ENCODE measurements around the gene FBLN1.
"Not testable (repeated sequence)": the region's sequence is repeated elsewhere in the genome, so short reads cannot be mapped to it uniquely, and the experiment has no call there.

Gene FBLN1, protein sequence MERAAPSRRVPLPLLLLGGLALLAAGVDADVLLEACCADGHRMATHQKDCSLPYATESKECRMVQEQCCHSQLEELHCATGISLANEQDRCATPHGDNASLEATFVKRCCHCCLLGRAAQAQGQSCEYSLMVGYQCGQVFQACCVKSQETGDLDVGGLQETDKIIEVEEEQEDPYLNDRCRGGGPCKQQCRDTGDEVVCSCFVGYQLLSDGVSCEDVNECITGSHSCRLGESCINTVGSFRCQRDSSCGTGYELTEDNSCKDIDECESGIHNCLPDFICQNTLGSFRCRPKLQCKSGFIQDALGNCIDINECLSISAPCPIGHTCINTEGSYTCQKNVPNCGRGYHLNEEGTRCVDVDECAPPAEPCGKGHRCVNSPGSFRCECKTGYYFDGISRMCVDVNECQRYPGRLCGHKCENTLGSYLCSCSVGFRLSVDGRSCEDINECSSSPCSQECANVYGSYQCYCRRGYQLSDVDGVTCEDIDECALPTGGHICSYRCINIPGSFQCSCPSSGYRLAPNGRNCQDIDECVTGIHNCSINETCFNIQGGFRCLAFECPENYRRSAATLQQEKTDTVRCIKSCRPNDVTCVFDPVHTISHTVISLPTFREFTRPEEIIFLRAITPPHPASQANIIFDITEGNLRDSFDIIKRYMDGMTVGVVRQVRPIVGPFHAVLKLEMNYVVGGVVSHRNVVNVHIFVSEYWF

DNA sequence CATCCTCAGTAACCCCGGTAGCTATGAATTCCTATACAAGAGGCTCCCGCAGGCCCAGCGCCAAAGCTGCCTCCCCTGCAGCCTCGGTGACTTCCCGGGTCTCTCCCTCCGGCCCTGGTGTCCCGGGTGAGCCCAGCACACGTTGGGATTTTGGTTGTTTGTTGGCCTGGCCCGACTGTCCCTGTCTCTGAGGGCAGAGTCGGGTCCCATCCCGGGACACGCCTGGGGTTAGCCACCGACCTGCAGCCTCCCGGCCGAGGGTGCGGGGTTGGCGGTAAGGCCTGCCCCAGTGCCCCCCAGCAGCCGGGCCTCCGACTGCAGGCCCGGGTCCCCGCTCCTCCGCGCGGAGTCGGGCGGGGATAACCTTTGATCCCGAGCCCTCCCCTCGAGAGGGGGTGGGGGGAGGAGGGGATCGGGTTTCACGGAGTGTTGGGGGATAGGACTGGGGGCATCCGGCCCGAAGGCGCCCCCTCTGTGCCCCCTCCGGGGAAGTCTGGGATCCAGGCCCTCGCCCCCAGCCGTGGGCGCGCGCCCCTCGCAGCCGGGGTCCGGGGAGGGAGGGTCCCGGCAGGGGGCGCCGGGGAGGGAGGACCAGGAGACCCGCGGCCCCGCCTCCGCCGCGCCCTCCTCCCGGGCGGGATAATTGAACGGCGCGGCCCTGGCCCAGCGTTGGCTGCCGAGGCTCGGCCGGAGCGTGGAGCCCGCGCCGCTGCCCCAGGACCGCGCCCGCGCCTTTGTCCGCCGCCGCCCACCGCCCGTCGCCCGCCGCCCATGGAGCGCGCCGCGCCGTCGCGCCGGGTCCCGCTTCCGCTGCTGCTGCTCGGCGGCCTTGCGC is at the start of gene FBLN1:
Gene FBLN1, plus strand, starts transcription at position 669 of the 835 bp plus-strand sequence. Its CDS starts 103 bp downstream, at position 772.
- DNase-seq (ENCODE audit: low read depth in 2 of 2), result no peak

GRCh38 chr22:45453764-45454163 is 48.9 kb upstream of the FBLN1 start:
- no peak for DNase-seq (ENCODE audit: low read depth in 2 of 2)

DNA sequence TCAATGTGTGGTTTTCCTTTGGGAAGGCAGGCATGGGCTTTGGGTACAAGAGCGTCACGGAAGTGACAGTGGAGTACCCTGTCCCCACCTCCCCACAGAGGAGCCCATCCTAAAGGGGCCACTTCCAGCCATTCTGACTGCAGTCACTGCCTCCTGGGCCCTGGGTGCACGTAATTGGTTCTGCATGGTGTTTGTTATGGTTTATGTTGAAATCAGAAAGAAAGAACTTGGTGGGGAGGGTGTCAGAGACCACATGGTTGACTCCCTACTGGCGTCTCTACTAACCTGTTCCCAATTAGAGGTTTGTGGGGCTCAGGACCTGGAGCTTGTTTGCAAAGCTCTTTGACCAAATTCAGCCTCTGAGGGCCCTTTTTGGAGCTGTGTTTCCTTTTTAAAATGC is 48.4 kb upstream of the FBLN1 start:
- no peak for DNase-seq (ENCODE audit: low read depth in 2 of 2)

DNA sequence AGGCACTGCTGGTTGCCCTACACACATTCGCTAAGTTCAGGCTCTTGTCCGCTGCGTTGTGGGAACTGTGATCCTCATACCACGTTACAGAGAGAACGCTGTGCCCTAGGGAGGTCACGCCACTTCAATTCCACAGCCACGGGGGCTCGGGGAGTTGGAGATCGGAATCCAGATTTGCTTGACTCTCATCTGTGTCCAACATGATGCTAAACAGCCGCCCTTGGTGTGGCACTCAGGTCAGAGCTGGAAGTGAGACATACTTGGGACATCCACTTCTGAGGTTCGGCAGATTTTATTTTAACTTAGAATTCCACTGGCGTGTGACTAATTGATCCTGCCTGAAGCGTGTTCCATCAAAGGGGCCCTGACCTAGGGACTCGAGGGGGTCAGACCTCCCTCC is 47.5 kb upstream of the FBLN1 start:
- DNase-seq (ENCODE audit: low read depth in 2 of 2), result no peak

DNA sequence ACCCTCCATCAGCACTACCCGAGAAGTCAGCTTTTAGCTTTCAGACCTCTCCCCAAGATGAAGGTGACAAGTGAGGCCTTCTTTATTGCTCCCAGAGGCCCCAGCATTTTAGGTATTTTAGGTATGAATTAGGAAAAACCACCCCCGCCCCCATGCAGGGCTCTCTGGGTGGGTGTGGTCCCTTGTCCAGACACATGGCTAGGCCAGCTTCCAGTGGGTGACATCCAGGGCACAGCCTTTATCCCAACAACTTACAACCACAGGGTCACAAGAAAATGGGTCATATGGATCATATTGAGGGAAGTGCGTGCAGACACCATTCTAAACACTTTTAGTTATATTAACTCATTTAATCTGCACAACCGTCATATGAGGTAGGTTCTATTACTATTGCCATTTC is 47.1 kb upstream of the FBLN1 start:
- no peak for DNase-seq (ENCODE audit: low read depth in 2 of 2)

GRCh38 chr22:45456811-45457210 is 45.9 kb upstream of the FBLN1 start:
- DNase-seq (ENCODE audit: low read depth in 2 of 2), result no peak

DNA sequence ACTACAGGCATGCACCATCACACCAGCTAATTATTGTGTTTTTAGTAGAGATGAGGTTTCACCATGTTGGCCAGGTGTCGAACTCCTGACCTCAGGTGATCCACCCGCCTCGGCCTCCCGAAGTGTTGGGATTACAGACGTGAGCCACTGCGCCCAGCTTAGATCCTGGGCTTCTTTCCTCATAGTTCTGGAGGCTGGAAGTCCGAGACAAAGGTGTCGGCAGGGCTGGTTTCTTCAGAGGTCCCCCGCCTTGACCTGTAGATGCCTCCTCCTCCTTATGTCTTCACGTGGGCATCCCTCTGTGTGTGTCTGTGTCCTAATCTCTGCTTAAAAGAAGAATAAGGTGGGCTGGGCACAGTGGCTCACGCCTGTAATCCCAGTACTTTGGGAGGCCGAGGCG is 44.2 kb upstream of the FBLN1 start:
- no peak for DNase-seq (ENCODE audit: low read depth in 2 of 2)

GRCh38 chr22:45459235-45459634 is 43.4 kb upstream of the FBLN1 start:
- DNase-seq (ENCODE audit: low read depth in 2 of 2), result no peak

GRCh38 chr22:45460288-45461109 is 42.2 kb upstream of the FBLN1 start:
- no peak for DNase-seq (ENCODE audit: low read depth in 2 of 2)

DNA sequence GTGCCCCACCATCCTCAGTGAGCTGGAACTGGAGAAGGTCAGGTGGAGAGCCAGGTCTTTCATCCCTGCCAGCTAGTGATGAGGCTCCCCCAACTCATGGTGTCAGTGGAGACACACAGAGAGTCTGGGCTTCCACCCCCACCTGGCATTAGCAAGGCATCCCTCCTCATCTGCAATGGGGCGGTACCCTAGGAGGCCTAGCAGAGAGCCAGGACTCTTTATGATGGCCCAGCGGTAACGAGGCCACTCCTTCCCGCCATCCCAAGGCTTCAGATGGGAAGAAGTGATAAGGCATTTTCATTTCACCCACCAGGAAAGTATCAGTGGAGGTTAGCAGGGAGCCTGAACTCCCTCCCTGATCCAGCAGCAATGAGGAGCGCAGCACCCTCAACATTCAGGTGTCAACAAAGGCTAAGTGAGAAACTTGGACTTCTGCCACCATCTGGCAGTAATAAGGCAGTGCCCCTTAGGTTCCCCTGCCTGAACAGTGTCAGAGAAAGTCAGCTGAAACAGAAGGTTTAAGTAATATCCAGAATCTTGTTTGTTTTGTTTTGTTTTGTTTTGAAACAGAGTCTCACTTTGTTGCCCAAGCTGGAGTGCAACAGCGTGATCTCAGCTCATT is 40.5 kb upstream of the FBLN1 start:
- DNase-seq (ENCODE audit: low read depth in 2 of 2), result no peak

DNA sequence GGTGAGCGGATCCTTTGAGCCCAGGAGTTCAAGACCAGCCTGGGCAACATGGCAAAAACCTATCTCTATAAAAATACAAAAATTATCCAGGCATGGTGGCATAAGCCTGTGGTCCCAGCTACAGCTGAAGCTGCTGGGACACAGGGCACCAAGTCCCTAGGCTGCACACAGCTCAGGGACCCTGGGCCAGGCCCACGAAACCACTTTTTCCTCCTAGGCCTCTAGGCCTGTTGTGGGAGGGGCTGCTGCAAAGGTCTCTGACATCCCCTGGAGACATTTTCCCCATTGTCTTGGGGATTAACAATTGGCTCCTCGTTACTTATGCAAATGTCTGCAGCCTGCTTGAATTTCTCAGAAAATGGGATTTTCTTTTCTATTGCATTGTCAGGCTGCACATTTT is 39.0 kb upstream of the FBLN1 start:
- not testable (repeated sequence) for DNase-seq (ENCODE audit: low read depth in 2 of 2)

DNA sequence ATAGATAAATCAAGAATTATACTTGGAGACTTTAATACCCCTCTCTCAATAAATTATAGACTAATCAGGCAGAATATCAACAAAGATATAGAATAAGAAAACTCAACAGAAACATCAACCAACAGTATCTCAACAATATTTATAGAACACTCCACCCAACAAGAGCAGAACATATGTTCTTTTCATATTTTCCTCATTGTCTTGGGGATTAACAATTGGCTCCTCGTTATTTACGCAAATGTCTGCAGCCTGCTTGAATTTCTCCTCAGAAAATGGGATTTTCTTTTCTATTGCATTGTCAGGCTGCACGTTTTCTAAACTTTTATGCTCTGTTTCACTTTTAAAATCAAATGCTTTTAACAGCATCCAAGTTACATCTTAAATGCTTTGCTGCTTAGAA is 37.0 kb upstream of the FBLN1 start:
- no peak for DNase-seq (ENCODE audit: low read depth in 2 of 2)

GRCh38 chr22:45468872-45469271 is 33.8 kb upstream of the FBLN1 start:
- no peak for DNase-seq (ENCODE audit: low read depth in 2 of 2)

DNA sequence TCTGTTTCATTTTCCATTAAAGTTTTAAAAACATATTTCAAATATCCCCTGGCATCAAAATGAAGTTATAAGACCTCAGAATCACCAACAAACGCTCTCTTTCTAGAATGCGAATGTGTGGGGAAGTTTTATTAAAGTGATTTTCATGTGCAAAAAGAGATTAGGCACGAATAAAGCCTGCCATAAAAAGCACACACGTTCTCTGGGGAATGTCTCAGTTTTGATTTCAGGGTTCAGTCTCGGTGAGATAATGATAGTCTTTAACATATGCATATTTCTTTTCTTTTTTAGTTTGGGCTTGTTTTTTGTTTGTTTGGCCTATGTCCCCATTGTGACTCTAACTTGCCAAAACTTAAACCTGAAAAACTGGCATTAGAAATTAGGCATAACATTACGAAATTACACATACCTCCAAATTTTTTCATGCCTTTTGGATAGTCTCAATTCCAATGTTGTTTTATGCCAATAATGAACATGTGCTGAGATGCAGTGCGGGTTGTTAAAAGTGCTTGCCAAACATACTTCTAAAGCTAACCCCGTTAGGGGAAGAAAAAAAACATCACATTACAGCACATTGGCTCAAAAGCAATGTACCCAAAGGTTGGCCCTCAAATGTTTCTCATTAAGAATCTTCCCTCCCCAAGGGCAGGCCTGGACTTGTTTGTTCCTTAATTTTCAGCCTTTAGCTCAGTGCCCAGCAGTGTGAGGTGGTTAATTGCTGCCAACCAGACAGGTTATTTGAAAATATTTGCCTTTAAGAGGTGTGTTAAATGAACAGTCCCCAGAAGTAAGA is 33.2 kb upstream of the FBLN1 start:
- DNase-seq (ENCODE audit: low read depth in 2 of 2), result no peak

DNA sequence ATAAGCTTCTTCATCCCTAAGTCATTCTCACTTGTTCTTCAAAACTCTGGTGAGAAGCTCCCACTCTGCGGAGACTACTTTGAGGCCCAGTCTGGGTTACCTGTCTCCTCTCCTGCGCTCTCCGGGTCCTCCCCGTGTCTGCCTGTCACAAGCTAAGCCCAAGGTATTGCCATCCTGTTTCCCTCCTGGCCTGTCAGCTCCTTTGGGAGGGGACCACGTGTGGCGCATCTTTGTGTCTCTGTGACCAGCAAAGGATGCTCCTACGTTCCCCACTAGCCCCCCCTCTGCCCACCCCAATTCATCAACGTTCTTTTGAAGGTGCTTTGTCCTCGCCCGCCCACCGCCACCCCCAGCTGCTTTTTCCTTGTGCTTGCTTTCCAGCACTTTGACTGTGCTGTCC is 31.8 kb upstream of the FBLN1 start:
- DNase-seq (ENCODE audit: low read depth in 2 of 2), result no peak

GRCh38 chr22:45472426-45472825 is 30.3 kb upstream of the FBLN1 start:
- DNase-seq (ENCODE audit: low read depth in 2 of 2), result no peak

DNA sequence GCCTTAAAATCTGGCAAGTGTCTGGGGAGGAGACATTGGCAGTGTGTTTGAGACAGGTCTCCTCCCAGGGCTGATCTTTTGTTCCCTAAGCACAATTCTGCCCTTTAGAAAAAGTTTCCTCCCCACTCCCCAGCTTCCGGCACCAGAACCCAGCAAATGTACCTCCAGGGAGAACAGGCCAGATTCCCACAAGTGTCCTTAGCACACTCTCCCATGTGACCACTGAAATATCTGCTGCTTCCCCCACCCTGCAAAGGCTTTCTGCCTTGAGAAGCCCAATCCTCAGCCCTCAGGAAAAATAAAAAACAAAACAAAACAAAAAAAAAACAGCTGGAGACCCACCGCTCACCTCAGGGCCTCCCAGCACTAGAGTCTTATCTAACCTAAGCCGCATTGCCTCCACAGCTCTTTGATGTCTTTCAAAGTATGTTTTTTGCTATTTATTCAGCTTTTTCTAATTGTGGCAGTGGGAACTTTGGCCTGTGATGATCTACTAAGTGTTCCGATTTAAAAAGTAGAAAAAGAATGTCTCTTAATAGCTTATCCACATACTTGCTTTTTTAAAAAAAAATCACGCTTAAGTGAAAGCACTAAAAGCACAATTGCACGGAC is 29.0 kb upstream of the FBLN1 start:
- DNase-seq (ENCODE audit: low read depth in 2 of 2), result no peak

- no peak for DNase-seq (ENCODE audit: low read depth in 2 of 2)
Observed at GRCh38 chr22:45475063-45475747, 27.5 kb upstream of the FBLN1 start.

- DNase-seq (ENCODE audit: low read depth in 2 of 2), result no peak
Observed at GRCh38 chr22:45475851-45476514, 26.7 kb upstream of the FBLN1 start.
